Fibroblast of skin of left biceps (primary cell): ENCODE results near the gene PKD2L2.
"Not testable (repeated sequence)": the region's sequence is repeated elsewhere in the genome, so short reads cannot be mapped to it uniquely, and the experiment has no call there.

Source experiments
- DNase-seq, 2 experiments: peaks; one replicate each; pipeline ENCODE4 v3.0.0-alpha.2; 2013; ENCODE audit warnings: low read depth in 2 of 2

PKD2L2 gene

DNA sequence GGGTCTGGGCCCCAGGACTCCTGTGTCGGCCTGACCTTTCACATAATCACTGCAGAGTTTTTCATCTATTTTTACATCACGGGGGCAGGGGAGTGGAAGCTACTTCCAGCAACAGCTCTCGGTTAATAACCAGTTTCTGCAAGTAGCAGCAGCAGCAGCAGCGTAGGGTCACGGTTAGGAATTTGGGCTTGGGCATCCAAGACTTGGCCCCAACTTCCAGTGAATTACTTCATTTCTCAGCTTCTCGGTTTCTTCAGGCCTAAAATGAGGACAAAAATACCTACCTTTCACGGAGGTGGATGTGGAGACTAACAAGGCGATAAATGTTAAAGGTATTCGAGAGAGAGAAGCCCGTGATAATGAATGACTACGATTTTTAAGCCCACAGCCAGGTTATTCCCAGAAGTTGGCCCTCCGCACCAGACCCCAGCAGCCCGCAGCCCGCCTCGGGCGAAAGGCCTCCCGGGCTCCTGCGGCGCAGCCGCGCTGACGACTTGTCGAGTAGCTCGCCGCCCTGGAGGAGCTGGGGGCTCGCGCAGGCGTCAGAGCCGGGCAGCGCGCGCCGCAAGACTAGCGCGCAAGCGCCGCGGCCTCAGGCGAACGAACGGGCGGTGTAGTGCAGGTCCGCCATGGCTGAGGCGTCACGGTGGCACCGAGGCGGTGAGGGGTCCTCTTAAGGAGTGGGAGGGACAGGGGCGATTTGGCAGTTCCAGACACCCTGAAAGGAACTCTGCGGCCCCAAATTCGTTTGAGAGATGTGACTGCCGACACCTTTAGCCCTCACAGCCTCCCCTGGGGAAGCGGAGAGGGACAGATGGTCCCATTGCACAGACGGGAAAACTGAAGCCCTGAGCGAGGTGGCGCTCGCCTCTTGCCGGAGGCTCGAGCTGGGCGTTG, at the start of gene PKD2L2:
Gene PKD2L2, plus strand, starts transcription at position 595 of the 897 bp plus-strand sequence. Its CDS starts 35 bp downstream, at position 630.
- peak; percentile 64 to 71 for DNase-seq

DNA sequence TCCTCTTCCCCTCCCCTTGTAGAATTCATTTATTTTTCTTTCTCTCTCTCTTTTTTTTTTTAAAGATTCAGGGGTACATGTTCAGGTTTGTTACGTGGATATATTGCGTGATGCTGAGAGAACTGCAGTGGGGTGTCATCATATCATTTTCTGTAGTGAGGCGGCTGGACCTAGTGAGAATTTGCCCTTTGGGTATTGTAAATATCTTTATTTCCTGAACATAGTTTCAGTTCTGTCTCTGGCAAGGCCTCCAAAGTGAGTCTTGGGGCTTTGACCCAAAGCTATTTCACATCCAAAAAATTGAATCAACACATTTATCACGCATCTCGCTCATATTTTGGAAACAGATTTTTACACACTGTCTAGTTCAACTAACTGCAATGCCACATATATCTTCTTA, 47.0 kb upstream of the PKD2L2 start:
- no peak for DNase-seq

DNA sequence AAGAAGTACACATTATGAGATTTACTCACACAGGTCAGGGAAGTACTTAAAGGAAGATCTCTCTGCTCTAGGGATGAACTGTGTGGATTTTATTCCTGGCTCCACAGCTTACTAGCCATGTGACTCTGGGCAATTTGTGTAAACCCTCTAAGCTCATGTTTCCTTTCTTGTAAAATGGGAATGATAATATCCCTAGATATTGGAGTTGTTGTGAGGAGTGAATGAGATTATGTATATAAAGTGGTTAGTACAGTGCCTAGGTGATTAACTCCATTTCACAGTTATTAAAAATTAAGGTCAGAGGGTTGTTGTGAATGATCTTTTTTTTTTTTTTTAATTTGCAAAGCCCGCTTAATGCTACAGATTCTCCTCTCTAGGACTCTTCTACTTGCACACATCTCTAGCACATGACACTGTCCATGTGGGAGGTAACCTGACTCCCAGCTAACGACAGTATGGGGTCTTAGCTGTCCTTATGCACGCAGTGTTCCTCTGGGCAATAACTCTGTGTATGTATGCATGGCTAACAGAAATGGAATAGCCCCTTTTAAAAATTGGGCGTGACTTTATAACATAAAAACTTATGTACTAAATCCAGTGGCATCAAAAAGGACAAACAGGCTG, 45.5 kb upstream of the PKD2L2 start:
- DNase-seq = no peak

- DNase-seq = no peak
Observed at GRCh38 chr5:137845472-137845871, 43.8 kb upstream of the PKD2L2 start.

DNA sequence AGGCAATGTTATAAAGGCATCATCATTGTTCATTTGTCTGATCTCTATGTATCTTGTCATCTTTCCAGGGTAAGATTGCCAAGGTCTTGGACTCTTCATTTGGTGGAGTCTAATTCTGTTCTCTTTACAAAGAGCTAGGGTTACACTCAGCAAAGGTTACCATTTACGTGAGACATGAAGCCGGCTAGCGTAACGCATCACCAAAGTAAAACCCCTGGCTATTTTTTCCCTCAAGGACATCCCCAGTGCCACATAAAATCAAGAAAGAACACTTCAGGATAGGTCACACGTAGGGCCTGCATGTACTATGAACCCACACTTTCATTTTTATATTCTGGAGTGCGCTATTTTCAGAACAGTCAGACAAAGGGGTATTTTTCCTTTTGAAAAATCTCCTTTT, 41.6 kb upstream of the PKD2L2 start:
- no peak for DNase-seq

GRCh38 chr5:137853165-137853564, 36.1 kb upstream of the PKD2L2 start:
- DNase-seq = not testable (repeated sequence)

DNA sequence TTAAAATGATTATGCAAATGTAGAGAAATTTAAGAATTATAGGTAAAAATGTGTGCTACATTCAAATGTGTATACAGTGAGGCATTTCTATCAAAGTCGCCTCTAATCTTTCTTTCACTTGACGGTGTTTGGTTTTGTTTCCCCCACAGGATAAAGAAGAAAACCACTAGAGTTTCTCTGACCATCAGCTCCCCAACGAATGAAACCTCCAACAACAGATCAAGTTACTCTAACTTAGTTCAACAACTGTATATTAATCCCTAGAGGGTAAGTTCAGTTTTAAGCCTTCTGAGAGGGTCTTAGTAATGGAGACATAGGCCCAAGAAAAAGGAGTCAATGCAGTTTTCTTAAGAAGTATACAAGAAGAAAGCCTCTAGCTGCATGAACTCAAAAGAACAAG, 33.1 kb upstream of the PKD2L2 start:
- DNase-seq = no peak

- no peak for DNase-seq
Observed at GRCh38 chr5:137856916-137857862, 32.1 kb upstream of the PKD2L2 start.

GRCh38 chr5:137858223-137858916, 30.9 kb upstream of the PKD2L2 start:
- no peak for DNase-seq

- no peak for DNase-seq
Observed at GRCh38 chr5:137858954-137859353, 30.3 kb upstream of the PKD2L2 start.

DNA sequence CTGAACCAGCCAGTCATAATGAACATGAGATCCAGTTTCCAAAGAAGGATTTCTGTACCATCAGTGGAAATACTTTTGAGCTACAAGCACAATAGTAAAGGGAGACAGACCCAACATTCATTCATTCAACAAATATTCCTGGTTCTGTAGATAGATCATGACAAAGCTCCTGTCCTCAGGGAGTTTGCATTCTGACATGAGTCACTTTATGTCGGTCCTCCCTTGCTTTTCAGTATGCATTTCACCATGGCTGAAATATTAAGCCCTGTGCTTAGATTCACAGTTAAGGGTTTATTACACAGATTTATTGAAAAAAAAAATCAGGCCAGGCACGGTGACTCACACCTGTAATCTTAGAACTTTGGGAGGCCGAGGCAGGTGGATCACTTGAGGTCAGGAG, 27.0 kb upstream of the PKD2L2 start:
- no peak for DNase-seq

DNA sequence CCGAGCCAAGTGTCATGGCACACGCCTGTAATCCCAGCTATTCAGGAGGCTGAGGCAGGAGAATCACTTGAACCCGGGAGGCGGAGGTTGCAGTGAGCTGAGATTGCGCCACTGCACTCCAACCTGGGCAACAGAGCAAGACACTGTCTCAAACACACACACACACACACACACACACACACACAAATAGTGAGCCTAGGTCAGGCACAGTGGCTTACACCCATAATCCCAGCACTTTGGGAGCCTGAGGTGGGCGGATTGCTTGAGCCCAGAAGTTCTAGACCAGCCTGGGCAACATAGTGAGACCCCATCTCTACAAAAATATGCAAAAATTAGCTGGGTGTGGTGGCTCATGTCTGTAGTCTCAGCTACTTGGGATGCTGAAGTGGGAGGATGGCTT, 25.6 kb upstream of the PKD2L2 start:
- not testable (repeated sequence) for DNase-seq

DNA sequence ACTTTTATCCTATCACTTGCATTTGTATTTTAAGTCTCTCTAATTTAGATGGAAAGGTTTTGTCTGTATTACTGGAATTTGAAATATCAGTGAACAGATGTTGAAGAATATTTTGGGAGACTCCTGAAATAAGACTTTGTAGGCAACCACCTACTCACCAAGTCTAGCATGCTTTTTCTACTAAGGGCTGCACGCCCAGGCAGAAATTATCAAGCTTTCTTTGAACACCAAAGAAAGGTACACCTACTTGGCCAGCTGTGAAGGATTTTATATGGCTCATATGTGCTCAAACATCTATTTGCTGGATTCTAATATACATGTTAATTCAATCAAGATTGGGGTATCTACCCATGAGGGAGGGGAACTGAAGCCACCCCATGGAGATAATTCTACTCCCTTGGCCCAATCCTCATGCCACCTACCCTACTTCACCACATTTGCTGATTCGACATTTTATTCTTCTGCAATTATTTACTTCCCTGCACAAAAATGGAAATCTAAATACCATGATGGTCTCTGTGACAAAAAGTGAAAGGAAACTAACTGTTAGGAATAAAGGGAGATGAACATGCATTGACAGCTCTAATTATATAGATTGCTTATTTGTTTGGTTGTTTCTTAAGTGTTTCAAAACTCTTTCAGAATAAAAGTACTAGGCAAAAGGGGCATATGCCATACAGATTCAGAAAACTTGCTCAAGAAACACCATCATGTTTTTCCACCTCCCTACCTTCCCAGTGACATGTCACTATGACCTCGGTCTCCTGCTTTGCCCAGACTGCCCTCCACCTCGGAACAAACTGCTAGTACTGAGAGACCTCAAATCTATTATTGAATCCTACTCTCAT, 22.5 kb upstream of the PKD2L2 start:
- DNase-seq = no peak

- no peak for DNase-seq
Observed at GRCh38 chr5:137867664-137868063, 21.6 kb upstream of the PKD2L2 start, which contains the start of gene MYOT. Gene MYOT, plus strand, starts transcription at chr5:137867860. Its CDS starts 2,792 bp downstream, at chr5:137870652.

DNA sequence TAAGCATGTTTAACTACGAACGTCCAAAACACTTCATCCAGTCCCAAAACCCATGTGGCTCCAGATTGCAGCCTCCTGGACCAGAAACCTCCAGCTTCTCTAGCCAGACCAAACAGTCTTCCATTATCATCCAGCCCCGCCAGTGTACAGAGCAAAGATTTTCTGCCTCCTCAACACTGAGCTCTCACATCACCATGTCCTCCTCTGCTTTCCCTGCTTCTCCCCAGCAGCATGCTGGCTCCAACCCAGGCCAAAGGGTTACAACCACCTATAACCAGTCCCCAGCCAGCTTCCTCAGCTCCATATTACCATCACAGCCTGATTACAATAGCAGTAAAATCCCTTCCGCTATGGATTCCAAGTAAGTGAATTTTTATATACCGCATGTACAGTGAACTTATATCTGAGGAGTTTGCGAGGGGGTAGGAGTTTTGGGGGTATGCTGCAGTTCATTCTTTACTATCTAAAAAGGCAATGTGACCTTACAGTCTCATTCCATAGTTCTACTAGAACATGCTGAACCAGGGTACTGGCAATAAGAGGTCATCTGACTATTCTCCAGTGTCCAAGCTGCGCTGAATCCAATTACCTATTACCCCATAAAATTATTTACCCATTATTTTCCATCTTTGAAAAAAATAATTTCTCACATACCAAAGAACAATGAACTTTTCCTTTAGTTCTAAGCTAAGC, 18.5 kb upstream of the PKD2L2 start:
- no peak for DNase-seq

DNA sequence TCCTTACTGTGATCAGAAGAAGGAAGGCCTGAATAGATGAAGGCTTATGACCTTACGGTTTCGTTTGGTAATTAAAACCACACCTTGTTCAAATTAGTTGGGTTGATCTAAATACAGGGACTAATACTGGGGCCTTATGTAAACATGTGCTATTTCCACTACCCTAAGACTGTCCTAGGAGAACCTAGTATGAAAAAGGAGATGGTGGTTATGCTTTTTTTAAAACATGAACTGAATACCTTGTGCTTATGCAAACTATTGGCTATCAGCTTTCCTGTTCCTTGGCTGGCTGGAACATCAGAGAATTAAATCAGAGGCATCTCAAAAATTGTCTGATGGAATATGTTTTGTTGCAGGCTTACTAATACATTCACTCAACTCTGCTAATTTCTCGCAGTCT, 17.7 kb upstream of the PKD2L2 start:
- DNase-seq = no peak

DNA sequence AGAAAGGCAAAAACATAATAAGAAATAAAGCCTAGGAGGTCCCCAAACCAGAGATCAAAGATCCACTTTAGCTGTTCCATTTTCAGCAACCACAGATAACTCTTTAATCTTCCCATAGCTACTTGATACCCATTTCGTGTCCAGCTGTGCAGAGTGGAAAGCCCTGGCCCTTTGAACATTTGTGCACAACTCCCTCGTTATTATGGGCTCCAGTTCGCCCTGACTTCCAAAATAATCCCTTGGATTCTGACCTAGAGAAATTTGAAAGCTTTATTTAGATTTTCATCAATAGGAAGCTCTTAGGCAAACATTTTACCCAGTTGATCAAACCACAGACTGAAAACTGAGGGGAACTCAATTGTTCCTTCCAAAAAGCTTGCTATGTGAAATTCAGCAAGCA, 16.8 kb upstream of the PKD2L2 start:
- DNase-seq = no peak

DNA sequence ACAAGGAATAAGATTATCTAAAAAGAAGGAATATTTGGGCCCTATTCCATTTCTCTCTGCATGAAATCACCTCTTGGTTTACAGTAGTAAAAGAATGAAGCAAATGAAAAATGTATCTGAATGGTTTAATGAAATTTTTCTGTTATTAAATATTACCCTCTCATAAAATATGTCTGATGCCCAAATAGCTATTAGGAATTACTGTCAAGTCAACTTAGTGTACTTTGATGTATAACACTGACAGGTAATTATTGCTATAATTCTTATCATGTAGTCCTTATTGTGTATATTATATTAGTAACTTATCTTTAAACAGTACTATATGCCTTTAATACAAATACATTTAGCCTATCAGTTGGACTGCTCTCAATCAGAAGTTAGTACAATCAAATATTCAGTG, 13.2 kb upstream of the PKD2L2 start:
- DNase-seq = no peak

GRCh38 chr5:137880313-137880712, 8.9 kb upstream of the PKD2L2 start:
- no peak for DNase-seq

DNA sequence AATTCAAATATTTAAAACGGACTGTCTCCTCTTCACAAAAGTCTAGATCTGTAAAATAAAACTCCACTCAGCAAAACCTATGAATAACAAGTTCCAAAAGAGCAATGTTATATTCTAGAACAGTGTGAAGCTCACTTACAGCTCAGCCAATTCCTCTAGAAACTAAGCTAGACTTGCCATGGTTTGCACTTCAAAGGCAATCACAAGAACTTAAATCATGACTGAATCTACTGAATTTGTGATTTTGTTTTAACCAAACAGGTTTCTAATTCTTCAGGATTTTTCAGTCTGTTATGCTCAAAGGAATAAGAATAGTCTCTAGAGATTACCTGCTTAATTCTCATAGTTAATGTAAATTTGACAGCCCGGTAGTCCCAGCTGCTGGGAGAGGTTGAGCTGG, 1.4 kb upstream of the PKD2L2 start:
- DNase-seq = no peak
